Measurements from ENCODE around the gene ZAP70. TPM values are rescaled to one million over a fixed set of nuclear protein-coding genes. Genes with fewer than 3 reads are reported as not detected.

Gene ZAP70
- total RNA-seq, 5 donors from 2014 or later (not counting 1 experiment from before 2014, with no cell fraction given) = 449 to 534 (median 468) TPM

GRCh38 chr2:97695744-97696143, 17.6 kb upstream of the ZAP70 start:
- Histone ChIP-seq H3K9me3 (no peaks in the 10 kb centered on the region), H3K4me3 (ENCODE audit: control insufficient read depth in 1 of 2, extremely low read depth in 1 of 2, low read length in 1 of 2) (no peak overlapping the region), H3K36me3 (ENCODE audit: control insufficient read depth in 2 of 2, extremely low read depth in 1 of 2, insufficient read depth in 1 of 2, low read length in 1 of 2) (no peaks in the 10 kb centered on the region), H3K4me1 (ENCODE audit: control insufficient read depth in 1 of 2, extremely low read depth in 1 of 2, insufficient read depth in 2 of 2, low read length in 2 of 2) (no peaks in the 10 kb centered on the region), H3K27ac (ENCODE audit: low read length) (no peak overlapping the region), H3K27me3 (replicated peaks in 1 of 2; ENCODE audit: control insufficient read depth in 2 of 2, extremely low read depth in 1 of 2, insufficient read depth in 2 of 2, low read length in 1 of 2) (no peaks in the 10 kb centered on the region)
- no peaks in the 10 kb centered on the region for H3K36me3 Mint-ChIP-seq
- no peak overlapping the region for H3K4me3 Mint-ChIP-seq
- no peaks in the 10 kb centered on the region for H3K27me3 Mint-ChIP-seq
- peaks cover 9 to 11% (median 9%) of the 10 kb centered on the region in 3 donors for H3K4me1 Mint-ChIP-seq
- no peak overlapping the region for H3K27ac Mint-ChIP-seq
- 100% methylated on average over 2 of the region's 5 CpGs for WGBS (ENCODE audit: insufficient coverage)
- POLR2A ChIA-PET = interaction anchor here in 1 of 2 donors (0.7 kb wide), 1 partner anchor 105 kb away, joined by 3 read pairs; no protein-coding TSS in a partner anchor
- H3K9me3 Mint-ChIP-seq = no peaks in the 10 kb centered on the region
- CTCF ChIA-PET = interaction anchor here (0.6 to 5.4 kb wide), 5 partner anchors 28 to 105 kb away, joined by 3 to 52 read pairs (median 4); partner anchors contain the start of genes ANKRD36B (in 1 of the 2) and COX5B (in 1 of the 2)
- no peak for DNase-seq
- ATAC-seq (replicated peaks in 1 of 4) = no peak

- Mint-ChIP-seq H3K36me3 (no peaks in the 10 kb centered on the region), H3K4me1 (peaks cover 9 to 11% (median 9%) of the 10 kb centered on the region in 3 donors), H3K27ac (peak overlapping the region in 1 of 2 donors; percentile 8), H3K4me3 (peak overlapping the region in 1 of 3 donors; percentile 14), H3K9me3 (no peaks in the 10 kb centered on the region), H3K27me3 (no peaks in the 10 kb centered on the region)
- DNase-seq (peak; percentile 75 to 96 (median 91)), ATAC-seq (replicated peaks in 1 of 4) (peak; percentile 90 to 94 (median 92))
- no peaks in the 10 kb centered on the region for H3K4me1 ChIP-seq (ENCODE audit: control insufficient read depth in 1 of 2, extremely low read depth in 1 of 2, insufficient read depth in 2 of 2, low read length in 2 of 2)
- ChIA-PET POLR2A (interaction anchor here in 1 of 2 donors (0.5 to 0.6 kb wide), 2 partner anchors 13 to 106 kb away, joined by 3 to 8 read pairs; no protein-coding TSS in a partner anchor), CTCF (interaction anchor here (0.5 to 5.4 kb wide), 20 partner anchors 8 to 1170 kb away, joined by 3 to 52 read pairs (median 4); partner anchors contain the start of genes ANKRD36B (in 2 of the 2), ACTR1B (in 1 of the 2) and COX5B (in 1 of the 2))
- no peak overlapping the region for H3K4me3 ChIP-seq (ENCODE audit: control insufficient read depth in 1 of 2, extremely low read depth in 1 of 2, low read length in 1 of 2)
- H3K9me3 ChIP-seq = no peaks in the 10 kb centered on the region
- no peak overlapping the region for H3K27ac ChIP-seq (ENCODE audit: low read length)
- 78% methylated on average over 2 of the region's 14 CpGs for WGBS (ENCODE audit: insufficient coverage)
- H3K36me3 ChIP-seq (ENCODE audit: control insufficient read depth in 2 of 2, extremely low read depth in 1 of 2, insufficient read depth in 1 of 2, low read length in 1 of 2) = no peaks in the 10 kb centered on the region
- H3K27me3 ChIP-seq (replicated peaks in 1 of 2; ENCODE audit: control insufficient read depth in 2 of 2, extremely low read depth in 1 of 2, insufficient read depth in 2 of 2, low read length in 1 of 2) = no peaks in the 10 kb centered on the region
Measured at GRCh38 chr2:97697252-97698235, 15.8 kb upstream of the ZAP70 start.

GRCh38 chr2:97698530-97698929, 14.8 kb upstream of the ZAP70 start:
- CTCF ChIA-PET = interaction anchor here (0.5 to 5.4 kb wide), 18 partner anchors 7 to 1171 kb away, joined by 3 to 52 read pairs (median 4); partner anchors contain the start of genes ANKRD36B (in 2 of the 2), ACTR1B (in 1 of the 2) and COX5B (in 1 of the 2)
- Mint-ChIP-seq H3K4me1 (peaks cover 9 to 11% (median 9%) of the 10 kb centered on the region in 3 donors), H3K9me3 (no peaks in the 10 kb centered on the region), H3K27ac (no peak overlapping the region), H3K36me3 (no peaks in the 10 kb centered on the region), H3K4me3 (no peak overlapping the region), H3K27me3 (no peaks in the 10 kb centered on the region)
- DNase-seq (no peak), ATAC-seq (replicated peaks in 1 of 4) (no peak)
- no CpG with 5 or more reads among the region's 4 CpGs for WGBS (ENCODE audit: insufficient coverage)
- no peaks in the 10 kb centered on the region for H3K36me3 ChIP-seq (ENCODE audit: control insufficient read depth in 2 of 2, extremely low read depth in 1 of 2, insufficient read depth in 1 of 2, low read length in 1 of 2)
- POLR2A ChIA-PET = interaction anchor here in 1 of 2 donors (0.5 kb wide), 1 partner anchor 107 kb away, joined by 8 read pairs; no protein-coding TSS in a partner anchor
- no peaks in the 10 kb centered on the region for H3K9me3 ChIP-seq
- no peaks in the 10 kb centered on the region for H3K27me3 ChIP-seq (replicated peaks in 1 of 2; ENCODE audit: control insufficient read depth in 2 of 2, extremely low read depth in 1 of 2, insufficient read depth in 2 of 2, low read length in 1 of 2)
- H3K4me1 ChIP-seq (ENCODE audit: control insufficient read depth in 1 of 2, extremely low read depth in 1 of 2, insufficient read depth in 2 of 2, low read length in 2 of 2) = no peaks in the 10 kb centered on the region
- H3K27ac ChIP-seq (ENCODE audit: low read length) = no peak overlapping the region
- no peak overlapping the region for H3K4me3 ChIP-seq (ENCODE audit: control insufficient read depth in 1 of 2, extremely low read depth in 1 of 2, low read length in 1 of 2)

- Mint-ChIP-seq H3K4me3 (no peak overlapping the region), H3K27me3 (no peaks in the 10 kb centered on the region), H3K9me3 (no peaks in the 10 kb centered on the region), H3K36me3 (no peaks in the 10 kb centered on the region), H3K27ac (no peak overlapping the region), H3K4me1 (peaks cover 9 to 11% (median 9%) of the 10 kb centered on the region in 3 donors)
- Histone ChIP-seq H3K4me1 (ENCODE audit: control insufficient read depth in 1 of 2, extremely low read depth in 1 of 2, insufficient read depth in 2 of 2, low read length in 2 of 2) (no peaks in the 10 kb centered on the region), H3K27ac (ENCODE audit: low read length) (no peak overlapping the region), H3K27me3 (replicated peaks in 1 of 2; ENCODE audit: control insufficient read depth in 2 of 2, extremely low read depth in 1 of 2, insufficient read depth in 2 of 2, low read length in 1 of 2) (no peaks in the 10 kb centered on the region), H3K4me3 (ENCODE audit: control insufficient read depth in 1 of 2, extremely low read depth in 1 of 2, low read length in 1 of 2) (no peak overlapping the region), H3K36me3 (ENCODE audit: control insufficient read depth in 2 of 2, extremely low read depth in 1 of 2, insufficient read depth in 1 of 2, low read length in 1 of 2) (no peaks in the 10 kb centered on the region), H3K9me3 (no peaks in the 10 kb centered on the region)
- ChIA-PET CTCF (interaction anchor here (0.6 to 5.4 kb wide), 28 partner anchors 9 to 983 kb away, joined by 3 to 52 read pairs (median 4); partner anchors contain the start of genes ANKRD36B (in 1 of the 2) and COX5B (in 1 of the 2)), POLR2A (no interaction called here)
- 76% methylated on average over 9 of the region's 11 CpGs for WGBS (ENCODE audit: insufficient coverage)
- DNase-seq (peak in 34 of 35 experiments; percentile 32 to 76 (median 56)), ATAC-seq (replicated peaks in 1 of 4) (peak; percentile 84 to 85 (median 84))
Measured at GRCh38 chr2:97699765-97700444, 13.5 kb upstream of the ZAP70 start.

GRCh38 chr2:97701186-97701585, 12.2 kb upstream of the ZAP70 start:
- Mint-ChIP-seq H3K4me1 (peaks cover 9 to 11% (median 9%) of the 10 kb centered on the region in 3 donors), H3K36me3 (no peaks in the 10 kb centered on the region), H3K27me3 (no peaks in the 10 kb centered on the region), H3K9me3 (no peaks in the 10 kb centered on the region), H3K4me3 (no peak overlapping the region), H3K27ac (no peak overlapping the region)
- Histone ChIP-seq H3K9me3 (no peaks in the 10 kb centered on the region), H3K36me3 (ENCODE audit: control insufficient read depth in 2 of 2, extremely low read depth in 1 of 2, insufficient read depth in 1 of 2, low read length in 1 of 2) (no peaks in the 10 kb centered on the region), H3K4me1 (ENCODE audit: control insufficient read depth in 1 of 2, extremely low read depth in 1 of 2, insufficient read depth in 2 of 2, low read length in 2 of 2) (no peaks in the 10 kb centered on the region), H3K27ac (ENCODE audit: low read length) (no peak overlapping the region), H3K27me3 (replicated peaks in 1 of 2; ENCODE audit: control insufficient read depth in 2 of 2, extremely low read depth in 1 of 2, insufficient read depth in 2 of 2, low read length in 1 of 2) (no peaks in the 10 kb centered on the region), H3K4me3 (ENCODE audit: control insufficient read depth in 1 of 2, extremely low read depth in 1 of 2, low read length in 1 of 2) (no peak overlapping the region)
- no peak for DNase-seq
- ChIA-PET CTCF (interaction anchor here (0.7 to 3.8 kb wide), 4 partner anchors 8 to 48 kb away, joined by 5 to 14 read pairs (median 9); no protein-coding TSS in a partner anchor), POLR2A (no interaction called here)
- WGBS (ENCODE audit: insufficient coverage) = 87% methylated on average over 13 of the region's 13 CpGs
- ATAC-seq (replicated peaks in 1 of 4) = no peak

All from T-cell (primary cell).